ENCODE data around the gene BAG3. TPM values are rescaled to one million over a fixed set of nuclear protein-coding genes. Genes with fewer than 3 reads are reported as not detected.

BAG3 gene
- total and polyA plus RNA-seq, 9 of the 15 experiments (the other 6 are each of a cell fraction or from before 2014, with no cell fraction given), result 2.6 to 27.4 (median 7.2) TPM

- TF ChIP-seq RAD21 (CRISPR knock-in tag; conservative IDR thresholded peaks at IDR 0.05 in 1 of 2, IDR thresholded peaks at IDR 0.05 in 1 of 2), result peak in 1 of 2 experiments; percentile 47; a peak in 2 of 4 replicates
- peak; percentile 92 for TF ChIP-seq CTCFL (IDR thresholded peaks at IDR 0.05; ENCODE audit: borderline replicate concordance, insufficient read depth, low read depth, low read length, poor library complexity, severe bottlenecking)
- no peak for TF ChIP-seq HDAC1 (IDR thresholded peaks at IDR 0.05)
- 0 out of 2 replicates have a peak, but pooled peaks have one; percentile 19 for TF ChIP-seq SMC3 (conservative IDR thresholded peaks at IDR 0.05; ENCODE audit: insufficient read depth, low read depth, low read length)
- no peak for TF ChIP-seq TGIF2 (CRISPR knock-in tag; IDR thresholded peaks at IDR 0.05)
- TF ChIP-seq, protein P1, sequence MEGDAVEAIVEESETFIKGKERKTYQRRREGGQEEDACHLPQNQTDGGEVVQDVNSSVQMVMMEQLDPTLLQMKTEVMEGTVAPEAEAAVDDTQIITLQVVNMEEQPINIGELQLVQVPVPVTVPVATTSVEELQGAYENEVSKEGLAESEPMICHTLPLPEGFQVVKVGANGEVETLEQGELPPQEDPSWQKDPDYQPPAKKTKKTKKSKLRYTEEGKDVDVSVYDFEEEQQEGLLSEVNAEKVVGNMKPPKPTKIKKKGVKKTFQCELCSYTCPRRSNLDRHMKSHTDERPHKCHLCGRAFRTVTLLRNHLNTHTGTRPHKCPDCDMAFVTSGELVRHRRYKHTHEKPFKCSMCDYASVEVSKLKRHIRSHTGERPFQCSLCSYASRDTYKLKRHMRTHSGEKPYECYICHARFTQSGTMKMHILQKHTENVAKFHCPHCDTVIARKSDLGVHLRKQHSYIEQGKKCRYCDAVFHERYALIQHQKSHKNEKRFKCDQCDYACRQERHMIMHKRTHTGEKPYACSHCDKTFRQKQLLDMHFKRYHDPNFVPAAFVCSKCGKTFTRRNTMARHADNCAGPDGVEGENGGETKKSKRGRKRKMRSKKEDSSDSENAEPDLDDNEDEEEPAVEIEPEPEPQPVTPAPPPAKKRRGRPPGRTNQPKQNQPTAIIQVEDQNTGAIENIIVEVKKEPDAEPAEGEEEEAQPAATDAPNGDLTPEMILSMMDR (IDR thresholded peaks at IDR 0.05 in 2 of 3, conservative IDR thresholded peaks at IDR 0.05 in 1 of 3; ENCODE audit: insufficient read depth in 2 of 3, low read depth in 1 of 3, low read length in 3 of 3), result peak; percentile 55 to 65 (median 65)
- TF ChIP-seq BCOR (IDR thresholded peaks at IDR 0.05), result no peak
- no peak for TF ChIP-seq NCOA6 (IDR thresholded peaks at IDR 0.05)
- TF ChIP-seq RHOXF2B (CRISPR knock-in tag; conservative IDR thresholded peaks at IDR 0.05), result no peak
- TF ChIP-seq THRAP3 (IDR thresholded peaks at IDR 0.05; ENCODE audit: borderline replicate concordance), result no peak
- TF ChIP-seq, protein P2, sequence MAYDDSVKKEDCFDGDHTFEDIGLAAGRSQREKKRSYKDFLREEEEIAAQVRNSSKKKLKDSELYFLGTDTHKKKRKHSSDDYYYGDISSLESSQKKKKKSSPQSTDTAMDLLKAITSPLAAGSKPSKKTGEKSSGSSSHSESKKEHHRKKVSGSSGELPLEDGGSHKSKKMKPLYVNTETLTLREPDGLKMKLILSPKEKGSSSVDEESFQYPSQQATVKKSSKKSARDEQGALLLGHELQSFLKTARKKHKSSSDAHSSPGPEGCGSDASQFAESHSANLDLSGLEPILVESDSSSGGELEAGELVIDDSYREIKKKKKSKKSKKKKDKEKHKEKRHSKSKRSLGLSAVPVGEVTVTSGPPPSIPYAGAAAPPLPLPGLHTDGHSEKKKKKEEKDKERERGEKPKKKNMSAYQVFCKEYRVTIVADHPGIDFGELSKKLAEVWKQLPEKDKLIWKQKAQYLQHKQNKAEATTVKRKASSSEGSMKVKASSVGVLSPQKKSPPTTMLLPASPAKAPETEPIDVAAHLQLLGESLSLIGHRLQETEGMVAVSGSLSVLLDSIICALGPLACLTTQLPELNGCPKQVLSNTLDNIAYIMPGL (CRISPR knock-in tag; IDR thresholded peaks at IDR 0.05), result no peak
These were observed 48.7 kb upstream of the BAG3 start (continued) for GRCh38 chr10:119602241-119603095.
